Measurements from ENCODE around the gene SPSB2.

SPSB2 gene

DNA sequence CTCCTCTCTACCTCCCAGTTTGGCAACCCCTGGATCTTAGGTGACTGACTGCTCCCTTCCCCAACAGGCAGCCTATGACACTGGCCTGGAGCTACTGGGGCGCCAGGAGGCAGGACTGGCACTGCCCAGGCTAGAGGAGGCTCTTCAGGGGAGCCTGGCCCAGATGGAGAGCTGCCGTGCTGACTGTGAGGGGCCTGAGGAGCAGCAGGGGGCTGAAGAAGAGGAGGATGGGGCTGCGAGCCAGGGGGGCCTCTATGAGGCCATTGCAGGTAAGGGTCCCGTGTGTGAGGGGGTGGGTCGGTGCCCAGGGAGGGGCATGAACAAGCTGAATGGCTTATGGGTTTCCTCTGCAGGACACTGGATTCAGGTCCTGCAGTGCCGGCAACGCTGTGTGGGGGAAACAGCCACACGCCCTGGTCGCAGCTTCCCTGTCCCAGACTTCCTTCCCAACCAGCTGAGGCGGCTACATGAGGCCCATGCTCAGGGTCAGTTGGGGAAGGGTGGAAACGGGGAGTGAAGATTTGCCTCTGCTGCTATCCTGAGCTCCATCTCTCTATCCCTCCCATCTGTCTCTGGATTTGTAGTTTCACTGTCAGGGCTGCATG, 42.7 kb downstream of the SPSB2 start:
- H4K8ac ChIP-seq (ENCODE audit: low read depth, low read length): no peak overlapping the region
- H3K4ac ChIP-seq (ENCODE audit: low read depth, low read length): no peak overlapping the region
- no peak overlapping the region for H3K4me2 ChIP-seq (ENCODE audit: low read length)
- no peaks in the 10 kb centered on the region for H3K4me1 ChIP-seq (ENCODE audit: control insufficient read depth, low read depth, low read length)
- no peak overlapping the region for H3K56ac ChIP-seq (ENCODE audit: low read length)
- H3K36me3 ChIP-seq (ENCODE audit: control insufficient read depth, insufficient read depth, low read length): peaks cover 7% of the 10 kb centered on the region
- H3K79me1 ChIP-seq (ENCODE audit: low read length): peaks cover 12% of the 10 kb centered on the region
- no peak overlapping the region for H2BK15ac ChIP-seq (replicated peaks; ENCODE audit: low read depth)
- peaks cover 4% of the 10 kb centered on the region for H3K79me2 ChIP-seq (ENCODE audit: control insufficient read depth, insufficient read depth, low read length)
- no peak overlapping the region for H3K27ac ChIP-seq (ENCODE audit: low read depth, low read length)
- H3K9ac ChIP-seq (ENCODE audit: low read length): peak overlapping the region; percentile 1
- DNase-seq: no peak
- no peak overlapping the region for H4K5ac ChIP-seq (ENCODE audit: low read length)
- no CpG with 5 or more reads among the region's 11 CpGs for WGBS (ENCODE audit: extremely low coverage, insufficient coverage, low lambda C conversion rate)
- no peaks in the 10 kb centered on the region for H3K27me3 ChIP-seq (ENCODE audit: insufficient read depth, low read length, poor library complexity)
- H2BK5ac ChIP-seq (ENCODE audit: low read length): no peak overlapping the region
- no peak overlapping the region for H2BK120ac ChIP-seq (ENCODE audit: low read depth, low read length)
- no peak overlapping the region for H3K4me3 ChIP-seq (ENCODE audit: low read length)
- H3K23ac ChIP-seq (ENCODE audit: low read length): no peak overlapping the region
- H2AK5ac ChIP-seq (ENCODE audit: low read length): no peak overlapping the region
- no peak overlapping the region for H3K18ac ChIP-seq (ENCODE audit: low read length)

DNA sequence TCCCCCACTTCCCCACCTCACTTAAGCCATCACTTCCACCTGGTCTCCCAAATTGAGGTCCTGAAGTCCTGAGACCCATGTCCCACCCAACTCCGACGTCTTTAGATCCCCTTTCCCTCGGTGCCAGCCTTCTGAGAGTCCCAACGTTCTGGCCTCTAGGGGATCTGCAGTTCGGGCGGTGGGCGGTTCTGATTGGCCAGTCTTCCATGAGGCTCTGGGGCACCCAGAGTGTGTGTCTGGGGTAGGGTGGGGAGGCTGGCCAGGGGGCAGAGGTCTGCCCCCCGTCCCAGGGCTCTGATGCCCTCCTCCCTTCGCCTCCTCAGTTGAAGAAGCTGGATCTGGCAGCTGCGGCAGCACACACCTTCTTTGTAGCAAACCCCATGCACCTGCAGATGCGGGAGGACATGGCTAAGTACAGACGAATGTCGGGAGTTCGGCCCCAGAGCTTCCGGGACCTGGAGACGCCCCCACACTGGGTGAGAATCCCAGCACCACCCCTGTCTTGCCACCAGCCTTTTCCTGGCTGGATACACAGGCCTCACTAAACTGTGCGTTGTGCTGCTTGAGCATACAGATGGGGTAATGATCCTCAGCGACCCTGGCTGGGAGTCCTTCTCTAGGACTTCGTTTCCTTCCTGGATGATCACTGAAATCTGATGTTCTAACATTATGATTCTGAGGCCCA, 43.4 kb downstream of the SPSB2 start:
- Histone ChIP-seq H3K56ac (ENCODE audit: low read length) (peak overlapping the region; percentile 99), H3K23ac (ENCODE audit: low read length) (no peak overlapping the region), H2AK5ac (ENCODE audit: low read length) (no peak overlapping the region), H2BK120ac (ENCODE audit: low read depth, low read length) (no peak overlapping the region), H3K4me3 (ENCODE audit: low read length) (peak overlapping the region; percentile 95), H3K18ac (ENCODE audit: low read length) (no peak overlapping the region), H3K79me2 (ENCODE audit: control insufficient read depth, insufficient read depth, low read length) (peaks cover 4% of the 10 kb centered on the region), H2BK5ac (ENCODE audit: low read length) (no peak overlapping the region), H3K4me1 (ENCODE audit: control insufficient read depth, low read depth, low read length) (peaks cover 2% of the 10 kb centered on the region), H3K27me3 (ENCODE audit: insufficient read depth, low read length, poor library complexity) (peaks cover under 1% of the 10 kb centered on the region), H3K79me1 (ENCODE audit: low read length) (peaks cover 12% of the 10 kb centered on the region), H3K36me3 (ENCODE audit: control insufficient read depth, insufficient read depth, low read length) (peaks cover 7% of the 10 kb centered on the region), H4K8ac (ENCODE audit: low read depth, low read length) (no peak overlapping the region), H3K9ac (ENCODE audit: low read length) (peak overlapping the region; percentile 97), H3K4me2 (ENCODE audit: low read length) (peak overlapping the region; percentile 47), H4K5ac (ENCODE audit: low read length) (no peak overlapping the region), H3K27ac (ENCODE audit: low read depth, low read length) (no peak overlapping the region), H2BK15ac (replicated peaks; ENCODE audit: low read depth) (no peak overlapping the region), H3K4ac (ENCODE audit: low read depth, low read length) (no peak overlapping the region)
- DNase-seq: no peak
- no CpG with 5 or more reads among the region's 19 CpGs for WGBS (ENCODE audit: extremely low coverage, insufficient coverage, low lambda C conversion rate)

DNA sequence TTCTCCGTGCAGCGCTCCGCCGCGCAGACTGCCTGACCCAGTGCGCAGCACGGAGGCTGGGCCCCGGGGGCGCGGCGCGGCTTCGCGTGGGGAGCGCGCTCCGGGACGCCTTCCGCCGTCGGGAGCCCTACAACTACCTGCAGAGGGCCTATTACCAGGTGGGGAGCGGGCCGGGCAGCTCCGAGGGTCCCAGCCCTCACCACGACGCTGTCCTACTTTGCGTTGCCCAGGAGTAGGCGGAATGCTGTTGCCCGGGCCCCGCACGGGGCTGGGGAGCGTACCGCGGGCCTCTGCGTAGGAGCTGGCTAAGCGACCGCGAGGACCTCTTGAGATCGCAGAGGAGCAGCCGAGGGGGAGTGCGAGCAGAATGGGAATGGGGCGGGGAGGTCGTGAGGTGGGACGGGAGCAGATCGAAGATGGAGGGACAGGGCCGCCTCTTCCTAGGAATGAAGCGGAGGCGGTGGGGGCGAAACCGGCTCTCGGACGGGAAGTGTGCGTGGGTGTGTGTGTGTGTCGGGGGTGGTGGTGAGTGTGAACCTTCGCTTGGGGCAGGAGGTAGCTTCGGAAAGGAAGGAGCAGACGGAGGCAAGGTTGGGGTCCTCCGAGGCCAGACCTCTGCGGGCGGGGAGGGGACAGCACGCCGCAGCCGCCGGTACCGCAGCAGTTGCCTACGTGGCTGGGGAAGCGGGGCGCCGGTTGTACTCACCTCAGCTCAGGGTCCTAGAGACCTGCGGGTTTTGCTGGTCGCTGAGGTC, 44.1 kb downstream of the SPSB2 start:
- Histone ChIP-seq H4K8ac (ENCODE audit: low read depth, low read length) (no peak overlapping the region), H3K4me2 (ENCODE audit: low read length) (peak overlapping the region; percentile 47), H3K4me3 (ENCODE audit: low read length) (peak overlapping the region; percentile 95), H2BK15ac (replicated peaks; ENCODE audit: low read depth) (no peak overlapping the region), H3K27me3 (ENCODE audit: insufficient read depth, low read length, poor library complexity) (peaks cover 2% of the 10 kb centered on the region), H3K4ac (ENCODE audit: low read depth, low read length) (peak overlapping the region; percentile 19), H3K79me1 (ENCODE audit: low read length) (peaks cover 12% of the 10 kb centered on the region), H3K9ac (ENCODE audit: low read length) (peak overlapping the region; percentile 97), H3K27ac (ENCODE audit: low read depth, low read length) (peak overlapping the region; percentile 41), H4K5ac (ENCODE audit: low read length) (no peak overlapping the region), H2AK5ac (ENCODE audit: low read length) (no peak overlapping the region), H3K56ac (ENCODE audit: low read length) (peak overlapping the region; percentile 99), H3K36me3 (ENCODE audit: control insufficient read depth, insufficient read depth, low read length) (peaks cover 7% of the 10 kb centered on the region), H2BK120ac (ENCODE audit: low read depth, low read length) (peak overlapping the region; percentile 29), H3K79me2 (ENCODE audit: control insufficient read depth, insufficient read depth, low read length) (peaks cover 4% of the 10 kb centered on the region), H2BK5ac (ENCODE audit: low read length) (peak overlapping the region; percentile 87), H3K23ac (ENCODE audit: low read length) (peak overlapping the region; percentile 48), H3K4me1 (ENCODE audit: control insufficient read depth, low read depth, low read length) (peaks cover 2% of the 10 kb centered on the region), H3K18ac (ENCODE audit: low read length) (peak overlapping the region; percentile 78)
- DNase-seq: peak; percentile 82
- no CpG with 5 or more reads among the region's 71 CpGs for WGBS (ENCODE audit: extremely low coverage, insufficient coverage, low lambda C conversion rate)

DNA sequence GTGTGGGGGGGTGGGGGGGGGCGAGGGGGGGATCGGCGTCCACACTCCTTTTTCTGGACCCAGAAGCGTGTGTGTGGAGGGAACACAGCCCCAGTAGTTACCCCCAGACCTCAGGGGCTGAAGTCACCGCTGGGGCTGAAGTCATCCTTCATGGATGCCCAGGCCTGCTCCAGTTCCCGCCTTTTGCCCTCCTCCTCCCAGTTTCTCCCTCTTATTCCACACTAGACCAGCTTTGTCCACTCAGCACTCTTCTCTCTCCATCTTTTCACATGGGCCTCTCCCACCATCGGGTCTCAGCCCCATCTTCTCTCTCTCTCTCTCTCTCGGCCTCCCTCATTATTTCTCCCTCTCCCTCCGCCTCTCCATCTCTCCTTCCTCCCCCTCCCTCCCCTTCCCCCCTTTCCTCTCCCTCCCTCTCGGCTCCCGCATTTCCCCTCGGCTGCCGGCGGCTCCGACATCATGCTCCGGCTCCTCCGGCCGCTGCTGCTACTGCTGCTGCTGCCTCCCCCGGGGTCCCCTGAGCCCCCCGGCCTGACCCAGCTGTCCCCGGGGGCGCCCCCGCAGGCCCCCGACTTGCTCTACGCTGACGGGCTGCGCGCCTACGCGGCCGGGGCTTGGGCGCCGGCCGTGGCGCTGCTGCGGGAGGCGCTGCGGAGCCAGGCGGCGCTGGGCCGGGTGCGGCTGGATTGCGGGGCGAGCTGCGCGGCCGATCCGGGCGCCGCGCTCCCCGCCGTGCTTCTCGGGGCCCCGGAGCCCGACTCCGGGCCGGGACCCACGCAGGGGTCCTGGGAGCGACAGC, 44.9 kb downstream of the SPSB2 start, which contains the start of gene P3H3:
Gene P3H3, plus strand, starts transcription at position 426 of the 799 bp plus-strand sequence. Its CDS starts 34 bp downstream, at position 460.
- Histone ChIP-seq H3K27ac (ENCODE audit: low read depth, low read length) (peak within 1 kb of the TSS; percentile 41), H2BK15ac (replicated peaks; ENCODE audit: low read depth) (no peak within 1 kb of the TSS), H3K79me1 (ENCODE audit: low read length) (peaks cover 12% of the 10 kb centered on the region), H3K18ac (ENCODE audit: low read length) (peak within 1 kb of the TSS; percentile 78), H3K79me2 (ENCODE audit: control insufficient read depth, insufficient read depth, low read length) (peaks cover 4% of the 10 kb centered on the region), H4K5ac (ENCODE audit: low read length) (no peak within 1 kb of the TSS), H3K4me1 (ENCODE audit: control insufficient read depth, low read depth, low read length) (peaks cover 2% of the 10 kb centered on the region), H3K23ac (ENCODE audit: low read length) (peak within 1 kb of the TSS; percentile 48), H3K4me3 (ENCODE audit: low read length) (peak within 1 kb of the TSS; percentile 95), H2BK120ac (ENCODE audit: low read depth, low read length) (peak within 1 kb of the TSS; percentile 29), H4K8ac (ENCODE audit: low read depth, low read length) (no peak within 1 kb of the TSS), H3K56ac (ENCODE audit: low read length) (peak within 1 kb of the TSS; percentile 99), H3K9ac (ENCODE audit: low read length) (peak within 1 kb of the TSS; percentile 97), H3K27me3 (ENCODE audit: insufficient read depth, low read length, poor library complexity) (peaks cover 2% of the 10 kb centered on the region), H3K4ac (ENCODE audit: low read depth, low read length) (peak within 1 kb of the TSS; percentile 19), H2AK5ac (ENCODE audit: low read length) (no peak within 1 kb of the TSS), H3K4me2 (ENCODE audit: low read length) (peak within 1 kb of the TSS; percentile 57), H2BK5ac (ENCODE audit: low read length) (peak within 1 kb of the TSS; percentile 87), H3K36me3 (ENCODE audit: control insufficient read depth, insufficient read depth, low read length) (peaks cover 4% of the 10 kb centered on the region)
- DNase-seq: peak; percentile 86
- WGBS (ENCODE audit: extremely low coverage, insufficient coverage, low lambda C conversion rate): no CpG with 5 or more reads among the region's 60 CpGs

DNA sequence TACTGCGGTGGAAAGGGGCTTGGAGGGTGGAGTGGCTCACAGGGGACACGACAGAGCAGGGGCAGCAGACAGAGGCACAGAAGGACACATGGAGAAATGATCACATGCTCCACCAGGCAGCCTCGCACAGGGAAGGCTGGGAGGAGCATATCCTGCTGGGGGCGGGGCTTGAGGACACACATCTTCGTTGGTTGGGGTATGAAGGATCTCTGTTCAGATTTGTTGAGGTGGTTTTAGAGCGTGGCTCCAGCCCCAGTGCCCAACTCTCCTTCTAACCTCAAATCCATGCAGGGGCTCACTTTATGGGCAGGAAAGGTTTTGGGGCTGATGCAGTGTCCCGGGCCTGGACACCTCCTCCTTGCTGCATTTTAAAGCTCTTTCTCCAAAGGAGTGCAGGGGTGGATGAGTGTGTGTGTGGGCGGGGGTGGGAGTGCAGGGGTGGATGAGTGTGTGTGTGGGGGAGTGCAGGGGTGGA, 45.6 kb downstream of the SPSB2 start:
- Histone ChIP-seq H2BK120ac (ENCODE audit: low read depth, low read length) (no peak overlapping the region), H4K5ac (ENCODE audit: low read length) (no peak overlapping the region), H3K27me3 (ENCODE audit: insufficient read depth, low read length, poor library complexity) (peaks cover 2% of the 10 kb centered on the region), H3K4me2 (ENCODE audit: low read length) (no peak overlapping the region), H3K4me1 (ENCODE audit: control insufficient read depth, low read depth, low read length) (peaks cover 2% of the 10 kb centered on the region), H2AK5ac (ENCODE audit: low read length) (no peak overlapping the region), H3K9ac (ENCODE audit: low read length) (peak overlapping the region; percentile 45), H3K18ac (ENCODE audit: low read length) (no peak overlapping the region), H3K79me2 (ENCODE audit: control insufficient read depth, insufficient read depth, low read length) (peaks cover 4% of the 10 kb centered on the region), H4K8ac (ENCODE audit: low read depth, low read length) (no peak overlapping the region), H3K36me3 (ENCODE audit: control insufficient read depth, insufficient read depth, low read length) (peaks cover 4% of the 10 kb centered on the region), H3K56ac (ENCODE audit: low read length) (peak overlapping the region; percentile 51), H3K4me3 (ENCODE audit: low read length) (no peak overlapping the region), H2BK15ac (replicated peaks; ENCODE audit: low read depth) (no peak overlapping the region), H2BK5ac (ENCODE audit: low read length) (no peak overlapping the region), H3K27ac (ENCODE audit: low read depth, low read length) (no peak overlapping the region), H3K79me1 (ENCODE audit: low read length) (peaks cover 12% of the 10 kb centered on the region), H3K23ac (ENCODE audit: low read length) (no peak overlapping the region), H3K4ac (ENCODE audit: low read depth, low read length) (peak overlapping the region; percentile 10)
- peak; percentile 92 for DNase-seq
- no CpG with 5 or more reads among the region's 8 CpGs for WGBS (ENCODE audit: extremely low coverage, insufficient coverage, low lambda C conversion rate)

Measured in mesendoderm (in vitro differentiated cells).